ENCODE measurements around the gene APIP.

GRCh38 chr11:34856251-34856650 lies 59.9 kb downstream of the APIP start:
- TF ChIP-seq EZH2 (IDR thresholded peaks at IDR 0.05) (no peak), POLR2AphosphoS5 (IDR thresholded peaks at IDR 0.05; ENCODE audit: borderline replicate concordance, low read depth, low read length) (no peak), FOXP2 (optimal IDR thresholded peaks at IDR 0.05; ENCODE audit: control extremely low read depth, extremely low read length, insufficient read depth) (no peak)
